IMR-90 (cell line): ENCODE data around the gene DAD1. TPM values are rescaled to one million over a fixed set of nuclear protein-coding genes. Genes with fewer than 3 reads are reported as not detected.

Experiments used
- ATAC-seq: fragments of 200-7000 bp; cut with Tn5 transposase; 2 replicates; pipeline ENCODE4 v1.9.1; 2020; ENCODE audit warnings: low read depth, mild to moderate bottlenecking, moderate library complexity
- BruUV-seq: library from RNA; stranded (reverse); fragments of 400-500 nt; replicated peaks from 2 replicates; lab custom pipeline; 2021; lab: Mats Ljungman, UMichigan
- CTCF ChIA-PET: fragments of 300-600 bp; formaldehyde crosslinking; extraction: SDS; loops from one replicate; lab custom pipeline; 2021; ENCODE audit warnings: antibody characterized with exemption; lab: Yijun Ruan, JAX
- POLR2A ChIA-PET: fragments of 300-600 bp; sonication (Branson Sonifier 250); formaldehyde crosslinking; loops from one replicate; lab custom pipeline; 2022; ENCODE audit warnings: antibody characterized with exemption; ENCODE audit not compliant: unreplicated experiment; lab: Charles Lee
- DNase-seq: peaks from one replicate; pipeline ENCODE4 v3.0.0; 2013
- H2AFZ ChIP-seq: replicated peaks from 2 replicates; pipeline ENCODE3; 2013; ENCODE audit warnings: low read length, mild to moderate bottlenecking; ENCODE audit not compliant: poor library complexity
- H2AK5ac ChIP-seq: 2 replicates; pipeline ENCODE4 v1.6.1; 2013; ENCODE audit warnings: low read depth, low read length, inconsistent platforms
- H2AK9ac ChIP-seq: replicated peaks from 2 replicates; pipeline ENCODE3; 2013; ENCODE audit warnings: mild to moderate bottlenecking, low read depth, low read length, moderate library complexity; ENCODE audit not compliant: poor library complexity
- H2BK120ac ChIP-seq: 2 replicates; pipeline ENCODE4 v1.6.1; 2013; ENCODE audit warnings: low read depth, low read length, inconsistent platforms
- H2BK15ac ChIP-seq: 3 replicates; pipeline ENCODE4 v1.6.1; 2013; ENCODE audit warnings: low read depth, low read length, inconsistent platforms
- H2BK20ac ChIP-seq: 2 replicates; pipeline ENCODE4 v1.6.1; 2013; ENCODE audit warnings: low read depth, mild to moderate bottlenecking, inconsistent platforms, low read length, moderate library complexity
- H2BK5ac ChIP-seq: 2 replicates; pipeline ENCODE4 v1.6.1; 2013; ENCODE audit warnings: mild to moderate bottlenecking, low read depth, low read length, inconsistent platforms; ENCODE audit not compliant: poor library complexity, severe bottlenecking
- H3K14ac ChIP-seq: replicated peaks from 2 replicates; pipeline ENCODE4 v1.6.1; 2013; ENCODE audit warnings: low read depth, low read length, inconsistent platforms
- H3K18ac ChIP-seq: 2 replicates; pipeline ENCODE4 v1.6.1; 2013; ENCODE audit warnings: low read depth, low read length, control low read depth
- H3K23ac ChIP-seq: 2 replicates; pipeline ENCODE4 v1.6.1; 2013; ENCODE audit warnings: low read depth, low read length, inconsistent platforms
- H3K27ac ChIP-seq: 2 replicates; pipeline ENCODE4 v1.5.1; 2013; ENCODE audit warnings: mild to moderate bottlenecking, control low read depth, low read length; ENCODE audit not compliant: insufficient read depth
- H3K27me3 ChIP-seq: 2 replicates; pipeline ENCODE4 v1.6.1; 2013; ENCODE audit warnings: low read length; ENCODE audit not compliant: control insufficient read depth, insufficient read depth
- H3K36me3 ChIP-seq: 2 replicates; pipeline ENCODE4 v1.6.1; 2013; ENCODE audit warnings: low read length, mixed read lengths; ENCODE audit not compliant: control insufficient read depth, insufficient read depth
- H3K4ac ChIP-seq: 2 replicates; pipeline ENCODE4 v1.6.1; 2013; ENCODE audit warnings: low read depth, low read length, inconsistent platforms
- H3K4me1 ChIP-seq: 2 replicates; pipeline ENCODE4 v1.6.1; 2013; ENCODE audit warnings: low read length, mixed read lengths; ENCODE audit not compliant: control insufficient read depth, insufficient read depth
- H3K4me2 ChIP-seq: 2 replicates; pipeline ENCODE4 v1.6.1; 2013; ENCODE audit warnings: low read depth, mild to moderate bottlenecking, control low read depth, low read length, moderate library complexity
- H3K4me3 ChIP-seq: 2 replicates; pipeline ENCODE4 v1.5.1; 2013; ENCODE audit warnings: low read depth, mild to moderate bottlenecking, control low read depth, low read length, moderate library complexity; ENCODE audit not compliant: insufficient read depth
- H3K56ac ChIP-seq: 2 replicates; pipeline ENCODE4 v1.6.1; 2013; ENCODE audit warnings: low read length, inconsistent platforms; ENCODE audit not compliant: insufficient read depth; ENCODE audit errors: extremely low read depth
- H3K79me1 ChIP-seq, 2 experiments: 2 replicates each; pipeline ENCODE4 v1.6.1; 2013; ENCODE audit warnings: low read length in 2 of 2, inconsistent platforms in 1 of 2, low read depth in 1 of 2
- H3K9ac ChIP-seq: 2 replicates; pipeline ENCODE4 v1.6.1; 2013; ENCODE audit warnings: low read depth, low read length, control low read depth
- H3K9me1 ChIP-seq: 2 replicates; pipeline ENCODE4 v1.6.1; 2013; ENCODE audit warnings: low read length, inconsistent platforms; ENCODE audit not compliant: insufficient read depth
- H3K9me3 ChIP-seq: 2 replicates; pipeline ENCODE4 v1.6.1; 2013; ENCODE audit warnings: low read length; ENCODE audit not compliant: control insufficient read depth, insufficient read depth
- H4K20me1 ChIP-seq: 2 replicates; pipeline ENCODE4 v1.6.1; 2013; ENCODE audit warnings: low read length, inconsistent platforms; ENCODE audit not compliant: insufficient read depth
- H4K5ac ChIP-seq: 2 replicates; pipeline ENCODE4 v1.6.1; 2013; ENCODE audit warnings: mild to moderate bottlenecking, low read depth, low read length, control low read depth
- H4K8ac ChIP-seq, 2 experiments: 2 replicates each; pipeline ENCODE4 v1.6.1; 2013; ENCODE audit warnings: low read depth in 2 of 2, low read length in 2 of 2, control low read depth in 1 of 2, inconsistent platforms in 1 of 2
- H4K91ac ChIP-seq: 2 replicates; pipeline ENCODE4 v1.6.1; 2013; ENCODE audit warnings: low read depth, low read length, inconsistent platforms; ENCODE audit not compliant: insufficient read depth
- BHLHE40 ChIP-seq: fragments of 150-350 bp; IDR thresholded peaks from 2 replicates; pipeline ENCODE4 v1.6.1; 2016; ENCODE audit warnings: mild to moderate bottlenecking, low read depth, low read length
- CEBPB ChIP-seq: IDR thresholded peaks from 2 replicates; pipeline ENCODE4 v1.6.1; 2012; ENCODE audit warnings: low read depth, low read length, improper control_type of control experiment
- CHD1 ChIP-seq: IDR thresholded peaks from 2 replicates; pipeline ENCODE4 v1.6.1; 2012; ENCODE audit warnings: low read depth, low read length, improper control_type of control experiment
- FOS ChIP-seq: fragments of 150-350 bp; IDR thresholded peaks from 2 replicates; pipeline ENCODE4 v1.6.1; 2016; ENCODE audit warnings: low read depth, low read length
- MAZ ChIP-seq: IDR thresholded peaks from 2 replicates; pipeline ENCODE4 v1.6.1; 2012; ENCODE audit warnings: low read depth, mild to moderate bottlenecking, low read length, improper control_type of control experiment, moderate library complexity, borderline replicate concordance
- MXI1 ChIP-seq: IDR thresholded peaks from 2 replicates; pipeline ENCODE4 v1.6.1; 2012; ENCODE audit warnings: low read depth, mild to moderate bottlenecking, low read length, moderate library complexity, borderline replicate concordance
- NFE2L2 ChIP-seq: fragments of 150-350 bp; IDR thresholded peaks from 2 replicates; pipeline ENCODE4 v1.6.1; 2016; ENCODE audit warnings: low read depth, mild to moderate bottlenecking, low read length
- POLR2A ChIP-seq: IDR thresholded peaks from 2 replicates; pipeline ENCODE4 v1.6.1; 2012; ENCODE audit warnings: mild to moderate bottlenecking, low read depth, low read length
- RAD21 ChIP-seq: IDR thresholded peaks from 2 replicates; pipeline ENCODE4 v1.6.1; 2012; ENCODE audit warnings: low read length, improper control_type of control experiment
- RCOR1 ChIP-seq: IDR thresholded peaks from 2 replicates; pipeline ENCODE4 v1.6.1; 2012; ENCODE audit warnings: mild to moderate bottlenecking, low read length, improper control_type of control experiment; ENCODE audit not compliant: insufficient replicate concordance
- SMC3 ChIP-seq: fragments of 150-350 bp; IDR thresholded peaks from 2 replicates; pipeline ENCODE4 v1.6.1; 2016; ENCODE audit warnings: low read depth, mild to moderate bottlenecking, antibody characterized with exemption, low read length, moderate library complexity
- USF2 ChIP-seq: fragments of 150-350 bp; IDR thresholded peaks from 2 replicates; pipeline ENCODE4 v1.6.1; 2017; ENCODE audit warnings: mild to moderate bottlenecking, antibody characterized with exemption, low read length, low read depth
- WGBS, 2 experiments: methylation state at CpG; one replicate each; pipeline versions ENCODE4 v1.1.5 to v1.1.7; 2013; ENCODE audit warnings: missing lambda C conversion rate in 2 of 2; ENCODE audit not compliant: insufficient read length in 1 of 2; ENCODE audit errors: extremely low coverage in 2 of 2; 5-methylcytosine and 5-hydroxymethylcytosine counted together
- dilution Hi-C: fragments of 300-500 bp; cut with HindIII; formaldehyde crosslinking; loops from one replicate; pipeline ENCODE4 v1.14.3; 2018; ENCODE audit warnings: low sequenced_read_pairs; ENCODE audit not compliant: unreplicated experiment
- in situ Hi-C: fragments of 300-500 bp; cut with MboI; formaldehyde crosslinking; loops from 3 replicates; pipeline ENCODE4 v1.14.3; 2019; ENCODE audit warnings: low sequenced_read_pairs, inconsistent platforms, mixed read lengths
- intact Hi-C: fragments of 100-400 bp; cut with micrococcal nuclease; formaldehyde crosslinking; loops from 2 replicates; pipeline ENCODE4 v1.10.0; 2022
- polyA plus RNA-seq, 3 experiments: library from polyadenylated mRNA; depleted of rRNA; stranded (reverse); fragments of >200 nt; gene quantifications; 2 replicates each; pipeline ENCODE4 v1.2.3, GENCODE V29; 2012; ENCODE audit warnings: low replicate concordance in 1 of 3
- total RNA-seq: library from RNA; depleted of rRNA; stranded (reverse); fragments of >200 nt; gene quantifications from 2 replicates; pipeline ENCODE4 v1.2.3, GENCODE V29; 2012
- TF ChIP-seq, protein P1 (sequence below): conservative IDR thresholded peaks from 2 replicates; pipeline ENCODE4 v1.5.1; 2012; ENCODE audit warnings: mild to moderate bottlenecking, low read depth, low read length, improper control_type of control experiment
- TF ChIP-seq, protein P2 (sequence below): fragments of 150-350 bp; IDR thresholded peaks from 2 replicates; pipeline ENCODE4 v1.6.1; 2016; ENCODE audit warnings: low read depth, mild to moderate bottlenecking, low read length, moderate library complexity, borderline replicate concordance

Gene DAD1
- total and polyA plus RNA-seq, 2 of the 4 experiments (the other 2 are of a cell fraction): 396 to 496 TPM

GRCh38 chr14:22570132-22570949, 18.7 kb downstream of the DAD1 start:
- Histone ChIP-seq H3K4me3 (no peak overlapping the region), H2BK20ac (no peak overlapping the region), H4K5ac (0 out of 2 replicates have a peak overlapping the region, but pooled peaks have one; percentile 27), H3K4me1 (peaks cover 8% of the 10 kb centered on the region), H3K36me3 (peaks cover 16% of the 10 kb centered on the region), H2BK5ac (no peak overlapping the region), H2AK5ac (no peak overlapping the region), H3K4me2 (no peak overlapping the region), H3K27me3 (no peaks in the 10 kb centered on the region), H4K8ac (no peak overlapping the region), H3K9me3 (no peaks in the 10 kb centered on the region), H3K4ac (no peak overlapping the region), H2BK15ac (no peak overlapping the region), H4K20me1 (peaks cover 19% of the 10 kb centered on the region), H2BK120ac (no peak overlapping the region), H2AK9ac (peak overlapping the region; percentile 20), H3K27ac (no peak overlapping the region), H3K56ac (no peak overlapping the region), H3K14ac (no peak overlapping the region), H3K79me1 (peaks cover 24 to 36% of the 10 kb centered on the region in 2 experiments), H2AFZ (no peak overlapping the region), H3K23ac (no peak overlapping the region), H4K91ac (no peak overlapping the region), H3K18ac (no peak overlapping the region), H3K9me1 (no peaks in the 10 kb centered on the region), H3K9ac (no peak overlapping the region)
- in situ Hi-C loops: no loop called here
- intact Hi-C loops: loop anchor here (1.0 to 2.0 kb wide), 4 partner anchors 83 to 283 kb away; partner anchors contain the start of gene OXA1L
- ChIA-PET POLR2A (no interaction called here), CTCF (interaction anchor here (0.6 to 2.8 kb wide), 16 partner anchors 14 to 343 kb away, joined by 3 to 25 read pairs (median 4); partner anchors contain the start of genes ABHD4 and DAD1)
- WGBS, 2 experiments: 0% methylated on average over 1 of the region's 8 CpGs; no CpG with 5 or more reads in 1 of the 2 experiments
- dilution Hi-C loops: no loop called here
- BruUV-seq: no TSS peak
- ATAC-seq: peak; percentile 69
- peak; percentile 82 for DNase-seq
- no peak for TF ChIP-seq USF2
- no peak for TF ChIP-seq NFE2L2
- TF ChIP-seq MAZ: no peak
- no peak for TF ChIP-seq POLR2A
- TF ChIP-seq BHLHE40: no peak
- TF ChIP-seq RCOR1: no peak
- no peak for TF ChIP-seq CHD1
- TF ChIP-seq SMC3: peak; percentile 56
- TF ChIP-seq, protein P1, sequence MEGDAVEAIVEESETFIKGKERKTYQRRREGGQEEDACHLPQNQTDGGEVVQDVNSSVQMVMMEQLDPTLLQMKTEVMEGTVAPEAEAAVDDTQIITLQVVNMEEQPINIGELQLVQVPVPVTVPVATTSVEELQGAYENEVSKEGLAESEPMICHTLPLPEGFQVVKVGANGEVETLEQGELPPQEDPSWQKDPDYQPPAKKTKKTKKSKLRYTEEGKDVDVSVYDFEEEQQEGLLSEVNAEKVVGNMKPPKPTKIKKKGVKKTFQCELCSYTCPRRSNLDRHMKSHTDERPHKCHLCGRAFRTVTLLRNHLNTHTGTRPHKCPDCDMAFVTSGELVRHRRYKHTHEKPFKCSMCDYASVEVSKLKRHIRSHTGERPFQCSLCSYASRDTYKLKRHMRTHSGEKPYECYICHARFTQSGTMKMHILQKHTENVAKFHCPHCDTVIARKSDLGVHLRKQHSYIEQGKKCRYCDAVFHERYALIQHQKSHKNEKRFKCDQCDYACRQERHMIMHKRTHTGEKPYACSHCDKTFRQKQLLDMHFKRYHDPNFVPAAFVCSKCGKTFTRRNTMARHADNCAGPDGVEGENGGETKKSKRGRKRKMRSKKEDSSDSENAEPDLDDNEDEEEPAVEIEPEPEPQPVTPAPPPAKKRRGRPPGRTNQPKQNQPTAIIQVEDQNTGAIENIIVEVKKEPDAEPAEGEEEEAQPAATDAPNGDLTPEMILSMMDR: peak; percentile 77
- TF ChIP-seq, protein P2, sequence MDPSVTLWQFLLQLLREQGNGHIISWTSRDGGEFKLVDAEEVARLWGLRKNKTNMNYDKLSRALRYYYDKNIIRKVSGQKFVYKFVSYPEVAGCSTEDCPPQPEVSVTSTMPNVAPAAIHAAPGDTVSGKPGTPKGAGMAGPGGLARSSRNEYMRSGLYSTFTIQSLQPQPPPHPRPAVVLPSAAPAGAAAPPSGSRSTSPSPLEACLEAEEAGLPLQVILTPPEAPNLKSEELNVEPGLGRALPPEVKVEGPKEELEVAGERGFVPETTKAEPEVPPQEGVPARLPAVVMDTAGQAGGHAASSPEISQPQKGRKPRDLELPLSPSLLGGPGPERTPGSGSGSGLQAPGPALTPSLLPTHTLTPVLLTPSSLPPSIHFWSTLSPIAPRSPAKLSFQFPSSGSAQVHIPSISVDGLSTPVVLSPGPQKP: no peak
- TF ChIP-seq FOS: no peak
- TF ChIP-seq RAD21: peak; percentile 84
- no peak for TF ChIP-seq MXI1
- TF ChIP-seq CEBPB: no peak
